Superior temporal gyrus (tissue), 1 donor: ENCODE data around the gene LPO.

Experiments
- DNase-seq: peaks from one replicate; pipeline ENCODE4 v3.0.0-alpha.2; 2016; ENCODE audit errors: extremely low spot score

LPO gene

GRCh38 chr17:58317421-58318064, 79.2 kb downstream of the LPO start:
- DNase-seq: peak; percentile 30

- DNase-seq: no peak
Observed at GRCh38 chr17:58318065-58318481, 79.7 kb downstream of the LPO start.
